ENCODE data around the gene ZNF493.

The ZNF493 gene

GRCh38 chr19:21396893-21397572, at the start of gene ZNF493:
Gene ZNF493, plus strand, starts transcription at chr19:21397133. Its CDS starts 105 bp downstream, at chr19:21397238.
- DNase-seq = peak; percentile 94

GRCh38 chr19:21352830-21353229, 44.1 kb upstream of the ZNF493 start:
- no peak for DNase-seq

GRCh38 chr19:21358768-21359451, 38.0 kb upstream of the ZNF493 start, which contains the start of gene ZNF738:
Gene ZNF738, plus strand, starts transcription at chr19:21359000. Its CDS starts 141 bp downstream, at chr19:21359141.
- peak; percentile 86 for DNase-seq

GRCh38 chr19:21362291-21362690, 34.6 kb upstream of the ZNF493 start:
- no peak for DNase-seq

- no peak for DNase-seq
These were observed 12.9 kb upstream of the ZNF493 start for GRCh38 chr19:21383980-21384582.

GRCh38 chr19:21396121-21396520, 812 bp upstream of the ZNF493 start:
- DNase-seq = no peak

- DNase-seq = no peak
These were observed 1.9 kb downstream of the ZNF493 start for GRCh38 chr19:21398851-21399250.

- DNase-seq = no peak
These were observed 5.5 kb downstream of the ZNF493 start for GRCh38 chr19:21402303-21402985.

GRCh38 chr19:21410166-21410565, 13.2 kb downstream of the ZNF493 start:
- DNase-seq = no peak

- DNase-seq = no peak
These were observed 25.3 kb downstream of the ZNF493 start for GRCh38 chr19:21422244-21422643.

- DNase-seq = no peak
These were observed 26.4 kb downstream of the ZNF493 start for GRCh38 chr19:21423057-21424041.

GRCh38 chr19:21430675-21431074, 33.7 kb downstream of the ZNF493 start:
- DNase-seq = no peak

GRCh38 chr19:21432590-21432989, 35.7 kb downstream of the ZNF493 start:
- DNase-seq = no peak

GRCh38 chr19:21434516-21434915, 37.6 kb downstream of the ZNF493 start:
- DNase-seq = no peak

- DNase-seq = no peak
These were observed 38.1 kb downstream of the ZNF493 start for GRCh38 chr19:21434967-21435544.

- no peak for DNase-seq
These were observed 42.3 kb downstream of the ZNF493 start for GRCh38 chr19:21439201-21439751.

- DNase-seq = no peak
These were observed 43.4 kb downstream of the ZNF493 start for GRCh38 chr19:21440321-21440720.

GRCh38 chr19:21451187-21451586, 54.3 kb downstream of the ZNF493 start:
- DNase-seq = no peak

GRCh38 chr19:21454901-21455300, 58.0 kb downstream of the ZNF493 start:
- no peak for DNase-seq

GRCh38 chr19:21460686-21461085, 63.8 kb downstream of the ZNF493 start:
- no peak for DNase-seq

GRCh38 chr19:21462540-21462939, 65.6 kb downstream of the ZNF493 start:
- no peak for DNase-seq

Data from CD4-positive, alpha-beta T cell treated with Interleukin-10 for 1 hour (primary cell).